Prostate gland (tissue), 2 donors: Measurements from ENCODE around the gene SMYD3. TPM values are rescaled to one million over a fixed set of nuclear protein-coding genes. Genes with fewer than 3 reads are reported as not detected.

ENCODE experiments used
- DNase-seq: peaks from one replicate; pipeline ENCODE4 v3.0.0-alpha.2; 2019; ENCODE audit warnings: low spot score
- H3K27ac ChIP-seq, 2 donors: fragments of 200-600 bp; sonication (generic); 2 replicates each; pipeline ENCODE4 v1.5.1; 2017 to 2019
- H3K27me3 ChIP-seq: fragments of 200-600 bp; sonication (generic); replicated peaks from 2 replicates; pipeline ENCODE4 v1.5.1; 2019; ENCODE audit not compliant: insufficient read depth
- H3K36me3 ChIP-seq, 2 donors: fragments of 200-600 bp; sonication (generic); 1 replicate in 1 of 2; 2 replicates in 1 of 2; pipeline versions ENCODE4 v1.5.1 to v1.8.1; 2017 to 2019
- H3K4me1 ChIP-seq: fragments of 200-600 bp; sonication (generic); replicated peaks from 2 replicates; pipeline ENCODE4 v1.5.1; 2019
- H3K4me3 ChIP-seq, 2 donors: fragments of 200-600 bp; sonication (generic); 2 replicates each; pipeline ENCODE4 v1.5.1; 2017 to 2019
- H3K9me3 ChIP-seq: fragments of 200-600 bp; sonication (generic); 2 replicates; pipeline ENCODE4 v1.5.1; 2017
- POLR2A ChIP-seq: fragments of 450-650 bp; IDR thresholded peaks from one replicate; pipeline ENCODE4 v1.6.1; 2016; ENCODE audit warnings: antibody characterized with exemption, mild to moderate bottlenecking
- POLR2AphosphoS5 ChIP-seq: sonication (generic); formaldehyde crosslinking; IDR thresholded peaks from one replicate; pipeline ENCODE4 v1.6.1; 2017; ENCODE audit warnings: antibody characterized with exemption
- WGBS: methylation state at CpG from one replicate; pipeline ENCODE4 v1.1.5; 2018; 5-methylcytosine and 5-hydroxymethylcytosine counted together
- intact Hi-C: fragments of 100-400 bp; cut with DNase I; formaldehyde crosslinking; loops from one replicate; pipeline ENCODE4 v1.14.2; 2022
- total RNA-seq, 2 donors: library from RNA; depleted of rRNA; stranded (reverse); fragments of >200 nt; gene quantifications; one replicate each; pipeline ENCODE4 v1.1.0, GENCODE V29; 2016
- TF ChIP-seq, protein P1 (sequence below), 4 experiments: fragments of 200-600 bp in 2 of 4; fragments of 450-650 bp in 2 of 4; sonication (generic) in 2 of 4; IDR thresholded peaks; 1 replicate in 3 of 4; 2 replicates in 1 of 4; pipeline ENCODE4 v1.5.1; 2016 to 2019; ENCODE audit warnings: antibody characterized with exemption in 4 of 4, mild to moderate bottlenecking in 2 of 4, moderate library complexity in 2 of 4

The SMYD3 gene
- total RNA-seq, 2 donors from 2014 or later = 19.8 to 23.9 TPM

DNA sequence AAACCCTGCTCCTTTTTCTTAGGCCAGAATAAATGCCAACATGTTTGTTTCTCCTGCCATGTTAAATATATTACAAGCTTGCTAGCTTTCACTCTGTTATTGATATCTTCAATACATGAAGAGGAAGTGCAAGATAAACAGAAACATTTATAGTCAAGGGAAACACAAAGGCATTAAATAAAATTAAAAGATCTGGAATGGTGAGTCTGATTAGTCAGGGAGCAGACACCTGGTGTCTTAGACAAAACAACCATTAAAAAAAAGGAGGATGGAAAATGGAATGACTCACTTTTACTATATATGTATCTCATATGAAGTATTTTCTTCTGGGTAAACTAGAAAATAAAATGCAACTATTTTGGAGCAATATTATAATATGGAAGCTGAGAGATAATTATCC lies 123.3 kb downstream of the SMYD3 start:
- H3K27ac ChIP-seq = no peak overlapping the region
- H3K27me3 ChIP-seq = no peaks in the 10 kb centered on the region
- TF ChIP-seq POLR2AphosphoS5 = no peak
- no peak for TF ChIP-seq POLR2A
- TF ChIP-seq, protein P1, sequence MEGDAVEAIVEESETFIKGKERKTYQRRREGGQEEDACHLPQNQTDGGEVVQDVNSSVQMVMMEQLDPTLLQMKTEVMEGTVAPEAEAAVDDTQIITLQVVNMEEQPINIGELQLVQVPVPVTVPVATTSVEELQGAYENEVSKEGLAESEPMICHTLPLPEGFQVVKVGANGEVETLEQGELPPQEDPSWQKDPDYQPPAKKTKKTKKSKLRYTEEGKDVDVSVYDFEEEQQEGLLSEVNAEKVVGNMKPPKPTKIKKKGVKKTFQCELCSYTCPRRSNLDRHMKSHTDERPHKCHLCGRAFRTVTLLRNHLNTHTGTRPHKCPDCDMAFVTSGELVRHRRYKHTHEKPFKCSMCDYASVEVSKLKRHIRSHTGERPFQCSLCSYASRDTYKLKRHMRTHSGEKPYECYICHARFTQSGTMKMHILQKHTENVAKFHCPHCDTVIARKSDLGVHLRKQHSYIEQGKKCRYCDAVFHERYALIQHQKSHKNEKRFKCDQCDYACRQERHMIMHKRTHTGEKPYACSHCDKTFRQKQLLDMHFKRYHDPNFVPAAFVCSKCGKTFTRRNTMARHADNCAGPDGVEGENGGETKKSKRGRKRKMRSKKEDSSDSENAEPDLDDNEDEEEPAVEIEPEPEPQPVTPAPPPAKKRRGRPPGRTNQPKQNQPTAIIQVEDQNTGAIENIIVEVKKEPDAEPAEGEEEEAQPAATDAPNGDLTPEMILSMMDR (IDR thresholded peaks at IDR 0.05) = no peak
- H3K36me3 ChIP-seq = no peaks in the 10 kb centered on the region
- H3K4me1 ChIP-seq = no peaks in the 10 kb centered on the region
- no peak overlapping the region for H3K4me3 ChIP-seq
- intact Hi-C loops = no loop called here
- DNase-seq = no peak
- H3K9me3 ChIP-seq = no peaks in the 10 kb centered on the region

- 79% methylated on average over 1 of the region's 1 CpG for WGBS
- TF ChIP-seq, protein P1 (IDR thresholded peaks at IDR 0.05) = no peak
- no peak for TF ChIP-seq POLR2A
- TF ChIP-seq POLR2AphosphoS5 = no peak
- H3K27ac ChIP-seq = no peak overlapping the region
- no peak for DNase-seq
- intact Hi-C loops = no loop called here
- no peaks in the 10 kb centered on the region for H3K36me3 ChIP-seq
- no peaks in the 10 kb centered on the region for H3K27me3 ChIP-seq
- H3K9me3 ChIP-seq = no peaks in the 10 kb centered on the region
- no peak overlapping the region for H3K4me3 ChIP-seq
- no peaks in the 10 kb centered on the region for H3K4me1 ChIP-seq
Measured at GRCh38 chr1:246383239-246383589, 123.9 kb downstream of the SMYD3 start.

DNA sequence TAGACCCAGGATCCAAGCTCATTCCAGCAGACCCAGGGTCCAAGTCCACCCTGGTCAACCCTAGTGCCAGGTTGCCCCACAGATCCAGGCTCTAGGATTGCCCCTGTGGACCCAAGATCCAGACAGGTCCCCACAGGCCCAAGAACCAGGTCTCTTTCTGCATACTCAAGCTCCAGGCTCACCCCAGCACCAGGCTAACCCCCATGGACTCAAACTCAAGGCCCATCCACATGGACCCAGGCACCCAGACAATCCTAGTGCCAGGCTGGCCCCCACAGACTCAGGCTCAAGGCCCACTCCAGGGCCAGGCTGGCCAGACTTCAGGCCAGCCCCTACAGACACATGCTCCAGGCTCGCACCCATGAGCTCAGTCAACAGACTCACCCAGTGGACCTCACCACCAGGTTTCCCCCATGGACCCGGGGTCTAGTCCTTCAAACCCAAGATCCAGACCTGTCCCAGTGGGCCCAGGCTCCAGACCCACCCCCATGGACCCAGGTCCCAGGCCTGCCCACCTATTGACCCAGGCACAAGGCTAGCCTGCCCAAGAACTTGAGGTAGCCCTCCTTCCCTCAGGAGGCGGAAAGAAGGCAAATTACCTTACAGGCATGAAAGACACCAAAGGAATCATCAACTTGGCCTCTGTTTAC lies 124.4 kb downstream of the SMYD3 start:
- DNase-seq = no peak
- 100% methylated on average over 3 of the region's 3 CpGs for WGBS

DNA sequence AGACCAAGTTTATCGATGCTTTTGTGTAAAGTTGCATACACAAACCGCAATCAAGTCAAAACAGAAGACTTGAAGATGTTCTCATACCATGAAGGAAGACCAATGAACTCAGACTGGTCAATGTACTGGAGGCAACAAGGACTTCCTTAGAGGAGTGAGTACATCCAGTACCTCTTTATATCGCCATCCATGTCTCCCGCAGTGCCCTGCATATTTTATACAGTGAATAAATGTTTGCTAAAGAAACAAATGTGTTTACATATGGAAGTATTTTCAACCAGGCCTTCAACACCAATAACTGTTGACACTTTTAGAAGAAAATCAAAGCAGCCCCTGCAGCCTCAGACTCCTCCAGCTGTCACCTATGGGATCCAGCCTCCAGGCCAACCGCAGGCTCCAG lies 125.6 kb downstream of the SMYD3 start:
- intact Hi-C loops = no loop called here
- no peak overlapping the region for H3K27ac ChIP-seq
- no peaks in the 10 kb centered on the region for H3K9me3 ChIP-seq
- H3K4me3 ChIP-seq = no peak overlapping the region
- WGBS = 82% methylated on average over 5 of the region's 5 CpGs
- H3K4me1 ChIP-seq = no peaks in the 10 kb centered on the region
- TF ChIP-seq, protein P1 (IDR thresholded peaks at IDR 0.05) = no peak
- no peak for TF ChIP-seq POLR2AphosphoS5
- TF ChIP-seq POLR2A = no peak
- no peak for DNase-seq
- H3K27me3 ChIP-seq = no peaks in the 10 kb centered on the region
- H3K36me3 ChIP-seq = no peaks in the 10 kb centered on the region

More for the DNA sequence above, 124.4 kb downstream of the SMYD3 start:
- Histone ChIP-seq H3K36me3 (no peaks in the 10 kb centered on the region), H3K4me3 (no peak overlapping the region), H3K27ac (no peak overlapping the region), H3K27me3 (no peaks in the 10 kb centered on the region), H3K9me3 (no peaks in the 10 kb centered on the region), H3K4me1 (no peaks in the 10 kb centered on the region)
- TF ChIP-seq POLR2AphosphoS5 (no peak), POLR2A (no peak)
- TF ChIP-seq, protein P1 (IDR thresholded peaks at IDR 0.05) = no peak
- intact Hi-C loops = no loop called here

DNA sequence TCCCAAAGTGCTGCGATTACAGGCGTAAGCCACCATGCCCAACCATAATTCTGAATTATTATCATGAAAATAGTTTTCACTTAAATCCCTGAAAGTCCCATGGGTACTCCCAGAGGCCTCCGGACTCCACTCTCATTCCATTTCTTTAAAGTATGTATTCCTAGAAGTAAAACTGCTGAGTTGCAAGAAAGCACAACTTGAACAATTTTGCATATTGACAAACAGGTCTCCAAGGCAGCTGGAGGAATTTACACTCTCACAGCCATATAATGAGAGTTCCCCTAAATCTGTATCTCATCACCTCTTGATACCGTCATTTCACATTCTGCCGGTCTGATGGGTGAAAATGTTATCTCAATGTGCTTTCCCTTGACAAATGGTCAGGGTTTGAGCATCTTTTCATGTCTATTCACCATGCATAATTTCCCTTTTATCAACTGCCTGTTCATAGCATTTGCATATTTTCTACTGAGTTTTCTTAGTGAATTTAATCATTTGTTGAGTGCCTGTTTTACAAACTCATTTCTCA lies 129.4 kb downstream of the SMYD3 start:
- intact Hi-C loops = no loop called here
- DNase-seq = no peak
- H3K27me3 ChIP-seq = no peaks in the 10 kb centered on the region
- TF ChIP-seq, protein P1 (IDR thresholded peaks at IDR 0.05) = no peak
- no peak for TF ChIP-seq POLR2A
- no peak for TF ChIP-seq POLR2AphosphoS5
- H3K4me3 ChIP-seq = no peak overlapping the region
- 99% methylated on average over 5 of the region's 5 CpGs for WGBS
- H3K36me3 ChIP-seq = no peaks in the 10 kb centered on the region
- H3K4me1 ChIP-seq = no peaks in the 10 kb centered on the region
- H3K27ac ChIP-seq = no peak overlapping the region
- H3K9me3 ChIP-seq = no peaks in the 10 kb centered on the region
